C4-2B (cell line): ENCODE results near the gene LRP4.
A peak's percentile ranks its signal among the peaks of the same experiment; 100 is the strongest.

Experiments
- H3K27ac ChIP-seq: fragments of 450-650 bp; 2 replicates; pipeline ENCODE4 v1.5.1; 2017
- ZFX ChIP-seq: fragments of 450-650 bp; IDR thresholded peaks from 2 replicates; pipeline ENCODE4 v1.6.1; 2017
- TF ChIP-seq, protein P1 (sequence below): fragments of 450-650 bp; conservative IDR thresholded peaks from 2 replicates; pipeline ENCODE4 v1.5.1; 2017; ENCODE audit warnings: mild to moderate bottlenecking

Gene LRP4

DNA sequence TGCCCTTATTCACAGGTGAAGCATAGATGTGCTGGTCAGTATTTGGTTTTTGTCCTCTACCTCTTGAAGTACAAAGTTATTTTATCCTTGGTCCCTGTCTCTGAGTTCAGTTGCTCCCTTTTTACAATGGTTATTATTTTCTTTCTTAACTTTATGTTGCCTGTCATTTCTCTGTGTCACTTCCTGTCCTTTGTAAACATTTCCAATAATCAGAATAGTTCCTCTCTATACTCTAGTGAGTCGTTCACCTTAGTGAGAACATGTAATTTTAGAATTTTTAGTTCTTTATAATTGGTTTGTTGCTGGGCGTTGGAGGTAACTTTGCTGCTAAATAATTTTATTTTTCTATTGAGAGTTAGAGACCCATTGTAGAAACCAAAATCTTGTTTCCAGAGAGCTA is 34.2 kb upstream of the LRP4 start:
- TF ChIP-seq, protein P1, sequence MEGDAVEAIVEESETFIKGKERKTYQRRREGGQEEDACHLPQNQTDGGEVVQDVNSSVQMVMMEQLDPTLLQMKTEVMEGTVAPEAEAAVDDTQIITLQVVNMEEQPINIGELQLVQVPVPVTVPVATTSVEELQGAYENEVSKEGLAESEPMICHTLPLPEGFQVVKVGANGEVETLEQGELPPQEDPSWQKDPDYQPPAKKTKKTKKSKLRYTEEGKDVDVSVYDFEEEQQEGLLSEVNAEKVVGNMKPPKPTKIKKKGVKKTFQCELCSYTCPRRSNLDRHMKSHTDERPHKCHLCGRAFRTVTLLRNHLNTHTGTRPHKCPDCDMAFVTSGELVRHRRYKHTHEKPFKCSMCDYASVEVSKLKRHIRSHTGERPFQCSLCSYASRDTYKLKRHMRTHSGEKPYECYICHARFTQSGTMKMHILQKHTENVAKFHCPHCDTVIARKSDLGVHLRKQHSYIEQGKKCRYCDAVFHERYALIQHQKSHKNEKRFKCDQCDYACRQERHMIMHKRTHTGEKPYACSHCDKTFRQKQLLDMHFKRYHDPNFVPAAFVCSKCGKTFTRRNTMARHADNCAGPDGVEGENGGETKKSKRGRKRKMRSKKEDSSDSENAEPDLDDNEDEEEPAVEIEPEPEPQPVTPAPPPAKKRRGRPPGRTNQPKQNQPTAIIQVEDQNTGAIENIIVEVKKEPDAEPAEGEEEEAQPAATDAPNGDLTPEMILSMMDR, result no peak
- TF ChIP-seq ZFX, result no peak
- H3K27ac ChIP-seq, result no peak overlapping the region

DNA sequence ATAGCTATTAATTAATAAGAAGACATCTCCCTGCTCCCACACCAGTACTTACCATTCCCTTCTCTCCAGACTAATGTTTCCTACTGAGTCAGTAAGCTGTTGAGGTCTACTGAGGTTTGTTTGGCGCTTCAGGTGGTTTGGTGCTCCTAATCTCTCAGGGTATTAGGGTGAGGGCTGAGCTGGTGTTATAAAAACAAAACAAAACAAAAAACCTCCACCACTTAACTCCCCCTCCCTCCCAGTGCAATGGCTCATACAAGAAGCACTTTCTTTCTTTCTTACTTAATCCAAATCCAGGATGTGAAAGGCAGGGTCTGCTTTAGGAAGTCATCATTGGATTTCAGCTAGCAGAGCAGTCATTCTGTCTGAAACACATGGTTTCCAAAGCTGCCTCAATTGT is 33.5 kb upstream of the LRP4 start:
- H3K27ac ChIP-seq, result no peak overlapping the region
- TF ChIP-seq, protein P1, result no peak
- no peak for TF ChIP-seq ZFX

DNA sequence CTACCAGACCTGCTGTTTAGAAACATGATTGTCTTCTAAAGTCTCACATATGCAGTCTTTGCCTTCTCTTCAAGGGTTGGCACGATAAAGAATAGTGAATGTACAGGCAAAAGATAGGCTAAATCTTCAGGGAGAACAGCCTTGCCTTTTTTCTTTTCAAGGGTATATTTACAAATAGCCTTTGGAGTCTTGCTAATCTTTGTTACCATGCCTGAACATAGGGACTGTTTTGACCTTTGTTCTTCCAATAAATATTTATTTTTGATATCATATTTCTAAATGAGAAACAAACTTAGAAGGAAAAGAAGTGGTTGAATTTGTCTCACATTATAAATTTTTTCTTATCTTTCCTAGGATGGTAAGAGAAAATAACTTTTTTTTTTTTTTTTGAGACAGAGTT is 30.9 kb upstream of the LRP4 start:
- TF ChIP-seq, protein P1, result no peak
- TF ChIP-seq ZFX, result no peak
- H3K27ac ChIP-seq, result no peak overlapping the region

DNA sequence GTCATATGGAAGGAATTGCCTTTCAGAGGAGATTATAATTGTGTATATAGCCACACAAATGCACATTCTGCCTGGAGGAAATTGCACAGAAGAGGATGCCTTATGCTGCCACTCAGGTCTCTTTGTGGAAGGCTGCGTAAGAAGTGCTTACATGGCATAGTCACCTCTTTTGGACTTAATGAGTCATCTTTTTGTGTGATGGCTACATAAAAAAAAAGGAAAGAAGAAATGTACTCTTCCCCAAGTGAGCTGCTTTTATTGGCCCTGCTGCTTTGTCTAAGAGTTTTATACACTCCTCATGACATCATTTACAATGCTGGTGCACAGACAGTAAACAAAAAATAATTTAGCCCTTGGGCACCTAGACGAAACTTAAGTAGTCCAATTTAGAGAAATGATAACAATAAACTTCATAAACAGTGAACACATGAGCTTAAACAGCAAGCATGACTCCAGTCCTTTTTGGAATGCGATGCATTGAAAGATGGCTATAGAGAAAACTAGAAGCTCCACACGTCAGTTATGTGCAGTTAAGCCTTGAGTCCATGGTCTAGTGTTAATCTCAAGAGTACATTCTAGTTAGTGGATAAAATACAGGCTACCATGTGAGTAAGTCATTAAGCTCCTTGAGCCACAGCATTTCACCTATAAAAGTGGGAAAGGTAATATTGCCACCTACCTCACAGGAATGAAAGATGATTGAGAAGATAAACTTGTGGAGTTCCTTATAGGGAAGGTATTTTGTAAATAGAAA is 30.2 kb upstream of the LRP4 start:
- TF ChIP-seq ZFX, result no peak
- TF ChIP-seq, protein P1, result no peak
- H3K27ac ChIP-seq, result peak overlapping the region; percentile 12; the same call in 1 of the 2 replicates

DNA sequence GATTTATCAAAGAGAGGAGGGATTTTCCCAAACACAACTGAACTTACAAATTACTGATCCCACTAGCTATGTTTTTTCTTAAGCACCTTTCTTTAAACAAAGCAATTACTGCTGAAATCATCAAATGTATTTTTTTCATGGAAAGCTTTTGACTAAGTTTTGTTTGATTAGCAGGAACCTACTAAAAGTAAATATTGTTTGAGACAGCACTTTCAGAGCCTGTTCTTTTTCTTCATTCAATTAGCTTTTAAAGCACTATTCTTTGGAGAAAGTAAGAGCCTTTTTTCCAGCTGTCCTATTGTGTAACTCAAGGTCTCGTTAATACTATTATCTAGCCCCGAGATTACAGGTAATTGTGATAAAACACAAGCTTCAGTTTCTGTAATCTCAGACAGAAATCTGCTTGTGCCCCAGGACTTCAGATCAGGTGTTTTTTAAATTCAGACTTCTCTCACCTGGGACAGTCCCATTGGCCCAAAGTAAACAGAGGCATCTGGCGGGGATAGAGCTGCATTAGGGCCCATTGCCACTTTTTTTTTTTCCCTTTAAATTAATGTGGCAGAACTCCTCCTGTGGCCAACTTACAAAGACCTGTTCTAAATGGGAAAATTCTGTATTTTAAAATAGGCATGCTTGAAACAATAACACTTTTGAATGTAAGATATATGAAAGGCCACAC is 29.2 kb upstream of the LRP4 start:
- H3K27ac ChIP-seq, result peak overlapping the region; percentile 12; the same call in 1 of the 2 replicates
- TF ChIP-seq ZFX, result no peak
- TF ChIP-seq, protein P1, result no peak

DNA sequence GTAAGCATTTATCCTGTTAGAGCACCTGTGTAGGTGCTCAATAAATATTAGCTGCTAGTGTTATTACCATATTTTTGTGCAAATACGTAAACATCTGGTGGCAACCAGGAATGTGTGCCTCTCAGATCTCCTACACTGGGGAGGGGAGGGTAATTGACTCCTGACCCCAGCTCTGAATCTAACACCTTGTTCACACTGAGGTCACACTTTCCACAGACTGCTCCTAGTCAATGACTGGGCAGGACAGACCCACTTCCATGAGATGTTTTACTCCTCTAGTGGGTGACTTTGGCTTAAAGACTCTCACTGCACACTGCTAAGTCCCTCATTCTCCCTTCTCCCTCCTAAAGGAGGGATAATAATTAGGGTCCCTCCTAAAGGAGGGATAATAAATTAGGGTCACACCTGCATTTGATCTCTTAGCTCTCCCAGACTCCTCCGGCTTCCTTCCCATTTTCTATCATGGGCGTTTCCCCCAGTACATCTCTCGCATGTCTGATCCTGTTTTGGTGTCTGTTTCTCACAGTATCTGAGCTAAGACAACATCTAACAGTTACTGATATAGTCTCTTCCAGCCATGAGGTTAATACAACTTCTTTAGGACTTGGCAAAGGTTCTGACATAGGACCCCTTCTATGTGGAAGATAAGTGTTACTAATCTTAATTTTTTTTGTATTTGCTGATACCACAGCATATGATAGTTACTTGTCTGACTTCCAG is 26.2 kb upstream of the LRP4 start:
- no peak overlapping the region for H3K27ac ChIP-seq
- TF ChIP-seq ZFX, result no peak
- TF ChIP-seq, protein P1, result no peak

DNA sequence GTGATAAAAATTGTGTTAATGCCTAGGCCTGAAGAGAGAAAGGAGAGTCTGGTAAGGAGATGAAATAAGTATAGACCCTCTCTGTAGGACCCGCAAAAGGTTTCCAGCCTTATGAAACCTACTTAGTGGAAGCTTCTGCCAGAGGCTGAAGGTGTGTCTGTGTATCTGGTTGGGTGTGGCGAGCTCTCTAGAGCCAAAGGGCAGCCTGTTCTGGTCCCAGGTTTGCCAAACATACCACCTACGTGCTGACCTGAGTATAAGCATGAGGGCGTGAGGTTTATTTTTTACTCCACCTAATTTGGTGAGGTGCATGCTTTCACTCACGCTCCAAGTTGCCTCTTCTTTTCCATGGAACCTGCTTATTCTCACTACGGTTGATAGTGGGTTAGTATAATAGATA is 23.8 kb upstream of the LRP4 start:
- H3K27ac ChIP-seq, result no peak overlapping the region
- TF ChIP-seq ZFX, result no peak
- TF ChIP-seq, protein P1, result no peak
